Thymus (tissue), 11 donors: ENCODE data around the gene DNAJC4. TPM values are rescaled to one million over a fixed set of nuclear protein-coding genes. Genes with fewer than 3 reads are reported as not detected.
A peak's percentile ranks its signal among the peaks of the same experiment; 100 is the strongest.

Source experiments
- DNase-seq, 9 donors: peaks; one replicate each; pipeline ENCODE4 v3.0.0-alpha.2; 2013; ENCODE audit warnings: low spot score in 9 of 9, low read depth in 6 of 9, missing footprints in 1 of 9
- H3K27ac ChIP-seq, 2 donors: one replicate each; pipeline ENCODE4 v1.5.1; 2013; ENCODE audit warnings: control low read depth in 1 of 2, low read depth in 1 of 2, low read length in 1 of 2, mild to moderate bottlenecking in 1 of 2, moderate library complexity in 1 of 2
- H3K27me3 ChIP-seq, 2 donors: one replicate each; pipeline ENCODE4 v1.5.1; 2013; ENCODE audit warnings: low read length in 1 of 2; ENCODE audit not compliant: control insufficient read depth in 2 of 2, insufficient read depth in 1 of 2
- H3K36me3 ChIP-seq, 2 donors: one replicate each; pipeline ENCODE4 v1.5.1; 2013; ENCODE audit warnings: low read length in 1 of 2, mild to moderate bottlenecking in 1 of 2, moderate library complexity in 1 of 2; ENCODE audit not compliant: control insufficient read depth in 2 of 2, insufficient read depth in 2 of 2
- H3K4me1 ChIP-seq, 2 donors: one replicate each; pipeline ENCODE4 v1.5.1; 2013; ENCODE audit warnings: low read length in 2 of 2; ENCODE audit not compliant: control insufficient read depth in 2 of 2, insufficient read depth in 2 of 2
- H3K4me3 ChIP-seq, 2 donors: one replicate each; pipeline ENCODE4 v1.5.1; 2013; ENCODE audit warnings: low read length in 2 of 2, control low read depth in 1 of 2, mild to moderate bottlenecking in 1 of 2
- H3K9me3 ChIP-seq, 2 donors: one replicate each; pipeline ENCODE4 v1.5.1; 2013; ENCODE audit warnings: low read length in 1 of 2, mild to moderate bottlenecking in 1 of 2; ENCODE audit not compliant: control insufficient read depth in 2 of 2, insufficient read depth in 1 of 2
- WGBS: extraction: QIAGEN DNeasy Blood & Tissue Kit; methylation state at CpG from one replicate; pipeline ENCODE4 v1.1.7; 2013; 5-methylcytosine and 5-hydroxymethylcytosine counted together
- polyA plus RNA-seq: library from polyadenylated mRNA; stranded (reverse); fragments of 200-250 nt; gene quantifications from one replicate; pipeline ENCODE4 v1.2.3, GENCODE V29; 2013
- total RNA-seq: library from RNA; stranded (reverse); fragments of 120-200 nt; gene quantifications from one replicate; pipeline ENCODE4 v1.2.4, GENCODE V29; 2013
- donor health status: healthy.

The DNAJC4 gene
- total and polyA plus RNA-seq, 2 donors: 18.1 to 134 TPM

GRCh38 chr11:64225608-64226506 is 4.5 kb upstream of the DNAJC4 start, which contains the start of the genes NUDT22 and TRPT1:
Gene NUDT22 (plus strand): TSS chr11:64226274. CDS start chr11:64226653, 379 bp downstream.
Gene TRPT1 (minus strand): TSS chr11:64226186. CDS start chr11:64225860, 326 bp downstream.
- peaks cover 0 to 11% of the 10 kb centered on the region in 2 donors for H3K9me3 ChIP-seq
- under 1% methylated on average over 54 of the region's 54 CpGs for WGBS
- DNase-seq: peak in 7 of 9 donors; percentile 83 to 96 (median 91)

GRCh38 chr11:64226507-64227051 is 3.8 kb upstream of the DNAJC4 start:
- peak overlapping the region; percentile 83 to 89 for H3K27ac ChIP-seq
- H3K36me3 ChIP-seq: peaks cover 21 to 24% of the 10 kb centered on the region in 2 donors
- DNase-seq: peak in 4 of 9 donors; percentile 46 to 77 (median 61)
- H3K4me3 ChIP-seq: peak overlapping the region; percentile 69 to 89
- peaks cover 27 to 52% of the 10 kb centered on the region in 2 donors for H3K4me1 ChIP-seq
- peaks cover 0 to 11% of the 10 kb centered on the region in 2 donors for H3K9me3 ChIP-seq
- H3K27me3 ChIP-seq: peaks cover 0 to 5% of the 10 kb centered on the region in 2 donors
- WGBS: 2% methylated on average over 26 of the region's 26 CpGs

More at GRCh38 chr11:64225608-64226506, 4.5 kb upstream of the DNAJC4 start, which contains the start of the genes NUDT22 and TRPT1:
- Histone ChIP-seq H3K27me3 (peaks cover 0 to 5% of the 10 kb centered on the region in 2 donors), H3K4me3 (peak within 1 kb of the TSS; percentile 69 to 89), H3K36me3 (peaks cover 27 to 29% of the 10 kb centered on the region in 2 donors), H3K27ac (peak within 1 kb of the TSS; percentile 83 to 89), H3K4me1 (peaks cover 25 to 45% of the 10 kb centered on the region in 2 donors)

DNA sequence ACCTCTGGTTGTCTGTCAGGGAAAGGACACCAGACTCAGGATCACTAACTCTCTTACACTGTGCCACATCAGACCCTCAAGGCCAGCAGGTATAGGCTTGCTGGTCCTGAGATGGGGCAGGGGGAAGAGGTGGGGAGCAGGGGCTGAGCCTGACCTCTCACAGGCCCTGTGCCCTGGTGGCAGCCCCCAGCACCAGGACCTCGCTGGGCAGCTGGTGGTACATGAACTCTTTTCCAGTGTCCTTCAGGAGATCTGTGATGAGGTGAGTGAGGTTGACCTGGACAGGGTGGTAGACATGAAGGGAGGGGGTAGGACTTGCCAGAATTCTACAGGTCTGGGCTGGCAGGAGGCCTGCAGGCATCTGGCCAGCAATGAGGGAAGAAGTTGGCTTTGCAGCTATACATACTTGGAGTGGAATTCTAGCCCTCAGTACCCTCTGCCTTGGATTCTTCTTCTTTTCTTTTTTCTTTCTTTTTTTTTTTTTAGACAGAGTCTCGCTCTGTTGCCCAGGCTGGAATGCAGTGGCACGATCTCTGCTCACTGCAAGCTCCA is 2.9 kb upstream of the DNAJC4 start:
- DNase-seq: no peak
- H3K27ac ChIP-seq: peak overlapping the region; percentile 83 to 89
- peaks cover 0 to 5% of the 10 kb centered on the region in 2 donors for H3K27me3 ChIP-seq
- H3K4me3 ChIP-seq: peak overlapping the region; percentile 69 to 89
- peaks cover 0 to 11% of the 10 kb centered on the region in 2 donors for H3K9me3 ChIP-seq
- peaks cover 16 to 22% of the 10 kb centered on the region in 2 donors for H3K36me3 ChIP-seq
- H3K4me1 ChIP-seq: peaks cover 27 to 61% of the 10 kb centered on the region in 2 donors
- 90% methylated on average over 3 of the region's 3 CpGs for WGBS

DNA sequence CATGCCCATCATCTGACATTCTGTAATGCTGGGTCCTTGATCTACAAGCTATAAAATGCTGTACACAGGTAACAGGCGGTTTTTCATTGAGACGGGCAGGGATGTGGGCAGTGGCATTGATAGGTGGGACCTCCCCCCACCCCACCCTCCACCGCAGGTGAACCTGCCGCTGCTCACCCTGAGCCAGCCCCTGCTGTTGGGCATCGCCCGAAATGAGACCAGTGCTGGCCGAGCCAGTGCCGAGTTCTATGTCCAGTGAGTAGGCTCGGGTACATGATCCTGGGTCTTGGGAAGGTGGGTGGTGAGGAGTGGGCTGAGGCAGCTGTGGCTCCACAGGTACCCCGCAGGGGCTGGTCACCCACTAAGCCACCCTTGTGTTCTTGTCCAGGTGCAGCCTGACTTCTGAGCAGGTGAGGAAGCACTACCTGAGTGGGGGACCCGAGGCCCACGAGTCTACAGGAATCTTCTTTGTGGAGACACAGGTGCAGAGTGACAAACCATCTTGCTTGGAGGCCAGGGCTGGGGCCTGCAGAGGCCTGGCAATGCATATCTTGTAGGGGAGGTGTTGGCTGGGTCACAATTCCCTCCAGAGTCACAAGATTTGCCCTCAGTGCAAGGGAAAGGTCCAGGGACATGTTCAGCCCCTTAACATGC is 1.1 kb upstream of the DNAJC4 start:
- peaks cover 0 to 5% of the 10 kb centered on the region in 2 donors for H3K36me3 ChIP-seq
- no peak for DNase-seq
- H3K4me3 ChIP-seq: peak overlapping the region in 1 of 2 donors; percentile 75
- 94% methylated on average over 12 of the region's 12 CpGs for WGBS
- peak overlapping the region; percentile 10 to 77 for H3K27ac ChIP-seq
- peaks cover 0 to 13% of the 10 kb centered on the region in 2 donors for H3K27me3 ChIP-seq
- peaks cover 32 to 73% of the 10 kb centered on the region in 2 donors for H3K4me1 ChIP-seq
- peaks cover 0 to 11% of the 10 kb centered on the region in 2 donors for H3K9me3 ChIP-seq

- DNase-seq: no peak
- Histone ChIP-seq H3K27ac (peak overlapping the region; percentile 77 to 94), H3K4me1 (peaks cover 32 to 71% of the 10 kb centered on the region in 2 donors), H3K4me3 (peak overlapping the region; percentile 64 to 75), H3K27me3 (peaks cover 0 to 13% of the 10 kb centered on the region in 2 donors), H3K36me3 (peaks cover 0 to 3% of the 10 kb centered on the region in 2 donors), H3K9me3 (peaks cover 0 to 11% of the 10 kb centered on the region in 2 donors)
- 72% methylated on average over 13 of the region's 13 CpGs for WGBS
Observed at GRCh38 chr11:64229744-64230170, 591 bp upstream of the DNAJC4 start.

- peak overlapping the region; percentile 77 to 94 for H3K27ac ChIP-seq
- peaks cover 2 to 3% of the 10 kb centered on the region in 2 donors for H3K36me3 ChIP-seq
- peaks cover 0 to 11% of the 10 kb centered on the region in 2 donors for H3K9me3 ChIP-seq
- peaks cover 32 to 71% of the 10 kb centered on the region in 2 donors for H3K4me1 ChIP-seq
- 4% methylated on average over 8 of the region's 8 CpGs for WGBS
- peaks cover 0 to 16% of the 10 kb centered on the region in 2 donors for H3K27me3 ChIP-seq
- peak in 1 of 9 donors; percentile 47 for DNase-seq
- H3K4me3 ChIP-seq: peak overlapping the region; percentile 64 to 75
Observed at GRCh38 chr11:64230985-64231365, 627 bp downstream of the DNAJC4 start.

- no peak for DNase-seq
- Histone ChIP-seq H3K4me3 (no peak overlapping the region), H3K4me1 (peaks cover 32 to 67% of the 10 kb centered on the region in 2 donors), H3K27ac (no peak overlapping the region), H3K36me3 (peaks cover 3% of the 10 kb centered on the region in 2 donors), H3K27me3 (peaks cover 0 to 16% of the 10 kb centered on the region in 2 donors), H3K9me3 (peaks cover 0 to 6% of the 10 kb centered on the region in 2 donors)
- WGBS: 93% methylated on average over 7 of the region's 7 CpGs
Observed at GRCh38 chr11:64231546-64231945, 1.2 kb downstream of the DNAJC4 start.

GRCh38 chr11:64232182-64232966 is 2.0 kb downstream of the DNAJC4 start:
- Histone ChIP-seq H3K27me3 (peaks cover 0 to 16% of the 10 kb centered on the region in 2 donors), H3K4me3 (no peak overlapping the region), H3K9me3 (peaks cover 0 to 6% of the 10 kb centered on the region in 2 donors), H3K4me1 (peaks cover 25 to 64% of the 10 kb centered on the region in 2 donors), H3K27ac (no peak overlapping the region), H3K36me3 (peaks cover 4 to 6% of the 10 kb centered on the region in 2 donors)
- WGBS: 97% methylated on average over 15 of the region's 15 CpGs
- no peak for DNase-seq
